Activated CD8-positive, alpha-beta T cell treated with anti-CD3 and anti-CD28 coated beads for 36 hours (primary cell): ENCODE data around the gene CHI3L1. TPM values are rescaled to one million over a fixed set of nuclear protein-coding genes. Genes with fewer than 3 reads are reported as not detected.

Experiments used
- ATAC-seq: fragments of 200-7000 bp; cut with Tn5 transposase; one replicate; pipeline ENCODE4 v1.10.0; 2021; ENCODE audit warnings: mild to moderate bottlenecking, moderate library complexity
- CTCF ChIA-PET: fragments of 350-600 bp; sonication (Branson Sonifier 250); formaldehyde crosslinking; loops from one replicate; lab custom pipeline; 2021; ENCODE audit warnings: antibody characterized with exemption; lab: Charles Lee
- POLR2A ChIA-PET: fragments of 350-600 bp; sonication (Branson Sonifier 250); formaldehyde crosslinking; loops from one replicate; lab custom pipeline; 2021; ENCODE audit warnings: antibody characterized with exemption; lab: Charles Lee
- DNase-seq: peaks from one replicate; pipeline ENCODE4 v3.0.0-alpha.2; 2020
- H3K27ac Mint-ChIP-seq: one replicate; pipeline ENCODE4 v1.8.0; 2021; ENCODE audit warnings: mild to moderate bottlenecking, mixed read lengths
- H3K27me3 Mint-ChIP-seq: one replicate; pipeline ENCODE4 v1.8.0; 2021; ENCODE audit warnings: mixed read lengths
- H3K36me3 Mint-ChIP-seq: one replicate; pipeline ENCODE4 v1.8.0; 2021; ENCODE audit warnings: low read depth, mixed read lengths
- H3K4me1 Mint-ChIP-seq: one replicate; pipeline ENCODE4 v1.8.0; 2021; ENCODE audit warnings: low read depth, mixed read lengths
- H3K4me3 Mint-ChIP-seq: one replicate; pipeline ENCODE4 v1.8.0; 2021; ENCODE audit warnings: mild to moderate bottlenecking, moderate library complexity, mixed read lengths
- H3K9me3 Mint-ChIP-seq: one replicate; pipeline ENCODE4 v1.8.0; 2021; ENCODE audit warnings: mixed read lengths
- CTCF ChIP-seq: fragments of 200-600 bp; IDR thresholded peaks from one replicate; pipeline ENCODE4 v1.8.0; 2022; ENCODE audit warnings: antibody characterized with exemption, mild to moderate bottlenecking
- intact Hi-C: fragments of 100-400 bp; cut with micrococcal nuclease; formaldehyde crosslinking; loops from one replicate; pipeline ENCODE4 v1.10.0; 2022
- total RNA-seq, 2 experiments: library from RNA; stranded (reverse); gene quantifications; one replicate each; pipeline ENCODE4 v1.2.3, GENCODE V29; 2021

CHI3L1 gene
- total RNA-seq, 2 experiments from 2014 or later: not detected

GRCh38 chr1:203180611-203181330, 5.7 kb downstream of the CHI3L1 start:
- ATAC-seq (no peak), DNase-seq (no peak)
- intact Hi-C loops: no loop called here
- no peaks in the 10 kb centered on the region for H3K27me3 Mint-ChIP-seq
- no peaks in the 10 kb centered on the region for H3K4me1 Mint-ChIP-seq
- POLR2A ChIA-PET: no interaction called here
- no peaks in the 10 kb centered on the region for H3K9me3 Mint-ChIP-seq
- no peak overlapping the region for H3K4me3 Mint-ChIP-seq
- H3K36me3 Mint-ChIP-seq: no peaks in the 10 kb centered on the region
- CTCF ChIA-PET: interaction anchor here (0.7 to 2.8 kb wide), 3 partner anchors 9 to 142 kb away, joined by 3 to 10 read pairs (median 3); no protein-coding TSS in a partner anchor
- TF ChIP-seq CTCF: no peak
- H3K27ac Mint-ChIP-seq: no peak overlapping the region

- no peaks in the 10 kb centered on the region for H3K36me3 Mint-ChIP-seq
- H3K4me3 Mint-ChIP-seq: no peak overlapping the region
- no peak for DNase-seq
- no peak overlapping the region for H3K27ac Mint-ChIP-seq
- H3K27me3 Mint-ChIP-seq: no peaks in the 10 kb centered on the region
- intact Hi-C loops: no loop called here
- ChIA-PET POLR2A (no interaction called here), CTCF (interaction anchor here (0.7 to 1.5 kb wide), 2 partner anchors 88 to 140 kb away, joined by 3 to 13 read pairs; no protein-coding TSS in a partner anchor)
- H3K4me1 Mint-ChIP-seq: no peaks in the 10 kb centered on the region
- H3K9me3 Mint-ChIP-seq: no peaks in the 10 kb centered on the region
- ATAC-seq: no peak
- no peak for TF ChIP-seq CTCF
Observed at GRCh38 chr1:203179667-203180005, 6.9 kb downstream of the CHI3L1 start.

GRCh38 chr1:203178821-203179666, 7.5 kb downstream of the CHI3L1 start:
- DNase-seq (no peak), ATAC-seq (no peak)
- no peak for TF ChIP-seq CTCF
- Mint-ChIP-seq H3K36me3 (no peaks in the 10 kb centered on the region), H3K27me3 (no peaks in the 10 kb centered on the region), H3K4me1 (no peaks in the 10 kb centered on the region), H3K9me3 (no peaks in the 10 kb centered on the region), H3K4me3 (no peak overlapping the region), H3K27ac (no peak overlapping the region)
- ChIA-PET CTCF (interaction anchor here (1.5 kb wide), 1 partner anchor 140 kb away, joined by 13 read pairs; no protein-coding TSS in a partner anchor), POLR2A (no interaction called here)
- intact Hi-C loops: no loop called here

GRCh38 chr1:203178083-203178482, 8.4 kb downstream of the CHI3L1 start:
- H3K27me3 Mint-ChIP-seq: no peaks in the 10 kb centered on the region
- intact Hi-C loops: no loop called here
- H3K9me3 Mint-ChIP-seq: no peaks in the 10 kb centered on the region
- ATAC-seq (no peak), DNase-seq (no peak)
- no peaks in the 10 kb centered on the region for H3K4me1 Mint-ChIP-seq
- no peak overlapping the region for H3K27ac Mint-ChIP-seq
- ChIA-PET POLR2A (no interaction called here), CTCF (interaction anchor here (1.5 kb wide), 1 partner anchor 139 kb away, joined by 13 read pairs; no protein-coding TSS in a partner anchor)
- H3K36me3 Mint-ChIP-seq: no peaks in the 10 kb centered on the region
- TF ChIP-seq CTCF: no peak
- no peak overlapping the region for H3K4me3 Mint-ChIP-seq
